GM21619 (cell line): ENCODE measurements around the gene CHIC1.
"Not testable (repeated sequence)": the region's sequence is repeated elsewhere in the genome, so short reads cannot be mapped to it uniquely, and the experiment has no call there.

ENCODE experiments used
- ATAC-seq: cut with Tn5 transposase; IDR thresholded peaks from one replicate; pipeline ENCODE4 v1.9.1; 2021; ENCODE audit not compliant: unreplicated experiment

The CHIC1 gene

DNA sequence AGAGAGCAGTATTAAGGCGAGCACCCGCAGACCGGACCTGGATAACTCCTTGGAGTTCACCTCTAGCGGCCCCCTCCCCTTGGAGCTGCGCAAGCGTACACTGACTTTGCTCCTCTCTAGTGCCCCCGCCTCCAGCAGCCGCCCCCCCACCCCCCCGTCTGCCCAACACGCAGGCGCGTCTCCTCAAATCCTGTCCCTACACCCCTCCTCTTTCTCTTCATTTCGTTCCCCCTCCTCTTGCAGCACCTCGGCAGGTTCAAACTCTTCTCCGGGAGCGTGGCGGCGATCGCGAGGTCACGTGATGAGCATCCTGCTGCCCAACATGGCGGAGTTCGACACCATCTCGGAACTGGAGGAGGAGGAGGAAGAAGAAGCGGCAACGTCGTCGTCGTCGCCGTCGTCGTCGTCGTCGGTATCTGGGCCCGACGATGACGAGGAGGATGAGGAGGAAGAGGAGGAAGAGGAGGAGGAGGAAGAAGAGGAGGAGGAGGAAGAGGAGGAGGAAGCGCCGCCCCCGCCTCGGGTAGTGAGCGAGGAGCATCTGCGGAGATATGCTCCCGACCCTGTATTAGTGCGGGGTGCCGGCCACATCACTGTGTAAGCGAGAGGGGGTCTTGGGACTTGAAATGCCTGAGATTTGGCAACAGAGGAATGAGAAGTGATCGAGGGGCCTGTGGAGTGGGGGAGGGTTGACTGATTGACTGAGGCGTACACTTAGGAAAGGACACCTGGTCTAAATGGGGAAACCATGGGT is at the start of gene CHIC1:
Gene CHIC1 (plus strand): TSS at position 214 of the 754 bp plus-strand sequence. CDS start 88 bp downstream, at position 302.
- ATAC-seq = peak; percentile 65

DNA sequence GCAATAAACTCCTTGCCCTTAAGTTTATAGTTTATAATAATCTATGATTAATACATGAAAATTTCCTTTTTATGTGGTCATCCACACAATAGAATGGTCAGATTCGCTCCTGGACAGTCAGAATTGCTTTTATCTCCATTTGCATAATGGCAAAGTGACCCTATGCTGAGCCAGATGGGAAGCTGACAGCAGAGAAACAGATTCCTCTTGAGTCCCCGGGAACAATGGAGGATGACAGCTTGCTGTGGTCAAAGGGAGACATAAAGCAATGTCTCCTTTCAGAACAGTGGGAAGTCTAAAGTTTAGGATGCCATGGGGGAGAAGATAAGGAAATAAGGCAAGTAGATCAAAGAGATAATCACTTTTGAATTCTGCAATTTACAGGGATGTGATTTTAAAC is 40.2 kb upstream of the CHIC1 start:
- not testable (repeated sequence) for ATAC-seq

DNA sequence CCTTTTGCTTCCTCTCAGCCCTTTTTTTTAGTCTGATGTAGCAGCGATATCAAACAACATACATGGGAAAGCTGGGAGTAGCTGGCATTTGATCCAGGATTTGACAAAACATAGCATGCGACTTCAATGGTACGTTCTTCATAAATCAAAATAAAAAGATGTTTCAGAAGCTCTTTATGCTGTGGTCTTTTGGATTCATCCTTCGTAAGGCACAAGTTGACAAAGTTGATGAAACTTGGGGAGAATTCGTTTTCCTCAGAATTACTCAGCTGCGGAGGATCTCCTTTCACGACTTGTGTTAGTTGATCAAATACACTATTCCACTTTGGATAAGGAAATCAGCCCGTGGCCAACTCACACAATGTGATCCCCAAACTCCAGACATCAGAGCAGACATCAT is 38.1 kb upstream of the CHIC1 start:
- no peak for ATAC-seq

DNA sequence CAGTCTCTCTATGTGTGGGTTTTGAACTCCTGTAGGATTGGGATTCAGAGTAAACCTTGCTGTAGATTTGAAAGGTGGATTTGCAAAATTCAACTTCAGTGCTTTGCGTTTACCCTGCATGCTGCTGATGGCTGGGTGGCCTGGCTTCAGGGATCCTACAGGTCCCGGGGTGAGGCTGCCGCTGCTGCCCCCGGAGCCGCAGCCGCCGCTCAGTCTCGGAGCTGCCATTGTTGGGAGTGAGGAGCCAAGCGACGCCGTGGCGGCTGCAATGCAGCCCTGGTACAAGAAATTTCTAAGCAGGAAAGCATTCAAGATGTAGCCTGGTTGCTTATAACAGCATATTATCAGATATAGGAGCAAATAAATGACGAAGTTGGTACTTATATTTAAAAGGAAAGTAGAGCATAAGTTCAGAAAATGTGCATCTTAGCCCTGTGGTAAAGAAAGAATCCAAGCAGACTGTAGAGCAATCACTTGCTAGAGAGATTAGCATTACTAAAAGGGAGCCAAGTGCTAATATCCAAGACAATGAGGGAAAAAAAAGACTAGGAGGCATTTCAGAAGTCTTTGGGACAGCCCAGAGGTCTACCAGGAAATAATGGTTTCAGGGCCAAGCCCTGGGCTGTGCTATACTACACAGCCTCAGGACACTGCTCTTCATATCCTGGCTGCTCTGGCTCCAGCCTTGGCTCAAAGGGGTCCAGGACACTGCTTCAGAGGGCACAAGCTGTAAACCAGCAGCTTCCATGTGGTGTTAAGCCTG is 36.9 kb upstream of the CHIC1 start:
- no peak for ATAC-seq

DNA sequence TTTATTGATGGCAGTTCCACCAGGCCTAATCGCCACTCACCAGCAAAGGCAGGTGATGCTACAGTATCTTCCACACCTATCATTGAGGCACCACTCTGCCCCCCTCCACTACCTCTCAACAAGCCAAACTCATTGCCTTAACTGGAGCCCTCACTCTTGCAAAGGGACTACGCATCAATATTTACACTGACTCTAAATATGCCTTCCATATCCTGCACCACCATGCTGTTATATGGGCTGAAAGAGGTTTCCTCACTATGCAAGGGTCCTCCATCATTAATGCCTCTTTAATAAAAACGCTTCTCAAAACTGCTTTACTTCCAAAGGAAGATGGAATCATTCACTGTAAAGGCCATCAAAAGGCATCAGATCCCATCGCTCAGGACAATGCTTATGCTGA is 31.3 kb upstream of the CHIC1 start:
- not testable (repeated sequence) for ATAC-seq

DNA sequence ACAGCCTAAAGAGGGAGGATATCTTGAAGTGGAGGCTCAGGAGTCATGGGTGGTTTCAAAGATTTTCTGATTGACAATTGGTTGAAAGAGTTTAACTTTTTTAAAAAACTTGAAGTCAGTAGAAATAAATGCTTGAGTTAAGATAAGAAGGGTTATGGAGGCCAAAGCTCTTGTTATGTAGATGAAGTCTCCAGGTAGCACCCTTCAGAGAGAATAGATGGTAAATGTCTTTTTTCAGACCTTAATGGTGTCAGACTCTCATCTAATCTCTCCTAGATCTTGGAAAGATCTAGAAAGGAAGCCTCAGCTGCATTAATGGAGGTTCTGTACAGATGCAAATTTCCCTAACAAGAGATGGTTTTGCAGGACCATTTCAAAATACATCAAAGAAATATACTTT is 6.8 kb upstream of the CHIC1 start:
- no peak for ATAC-seq

DNA sequence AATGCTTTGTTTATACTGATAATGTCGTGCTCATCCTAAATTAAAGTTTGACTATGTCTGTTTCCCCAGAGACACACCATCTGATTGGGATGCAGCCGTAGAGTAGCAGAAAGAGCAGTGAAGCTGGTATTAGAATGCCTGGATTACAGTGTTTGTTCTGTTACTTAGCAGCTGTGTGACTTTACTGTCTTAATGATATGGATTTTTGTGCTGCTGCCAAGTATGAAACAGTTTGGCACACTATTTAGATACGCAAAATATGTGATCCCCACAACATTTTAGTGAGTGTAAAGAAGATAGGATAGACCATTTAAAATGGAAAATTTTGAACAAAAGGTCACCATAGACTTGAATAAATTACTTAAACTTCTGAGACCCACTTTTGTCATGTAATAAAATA is 1.2 kb upstream of the CHIC1 start:
- no peak for ATAC-seq

DNA sequence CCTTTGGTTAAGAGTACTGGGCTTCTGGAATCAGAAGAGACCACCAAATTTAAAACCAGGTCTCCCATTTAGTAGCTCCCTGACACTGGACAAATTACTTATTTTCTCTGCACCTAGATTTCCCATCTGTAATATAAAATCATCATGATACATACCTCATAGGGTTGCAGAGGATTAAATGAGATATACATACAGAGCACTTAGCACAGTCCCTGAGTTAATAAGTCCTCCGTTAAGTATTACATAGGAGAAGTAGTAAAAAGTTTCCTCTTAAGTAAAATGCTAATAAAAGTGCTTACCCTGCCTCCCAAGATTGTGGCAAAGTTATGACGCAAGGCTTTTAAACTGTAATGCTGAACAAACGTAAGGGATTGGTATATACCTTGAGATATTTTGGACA is 539 bp upstream of the CHIC1 start:
- peak; percentile 12 for ATAC-seq

DNA sequence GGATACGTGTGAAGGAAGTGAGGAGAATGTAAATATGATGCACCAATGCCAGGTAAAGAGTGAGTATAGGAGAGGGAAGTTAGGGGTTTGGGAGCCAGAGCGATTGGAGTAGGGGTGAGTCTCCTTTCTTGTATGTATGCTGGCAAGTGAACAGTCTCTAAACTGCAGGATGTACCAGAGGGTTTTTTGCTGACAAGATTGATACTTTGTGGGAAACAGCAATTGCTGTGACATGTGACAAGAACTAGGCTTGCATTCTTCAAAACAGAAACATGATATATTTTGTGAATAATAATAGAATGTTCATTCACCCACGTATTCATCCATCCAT is 706 bp downstream of the CHIC1 start:
- ATAC-seq = peak; percentile 35

DNA sequence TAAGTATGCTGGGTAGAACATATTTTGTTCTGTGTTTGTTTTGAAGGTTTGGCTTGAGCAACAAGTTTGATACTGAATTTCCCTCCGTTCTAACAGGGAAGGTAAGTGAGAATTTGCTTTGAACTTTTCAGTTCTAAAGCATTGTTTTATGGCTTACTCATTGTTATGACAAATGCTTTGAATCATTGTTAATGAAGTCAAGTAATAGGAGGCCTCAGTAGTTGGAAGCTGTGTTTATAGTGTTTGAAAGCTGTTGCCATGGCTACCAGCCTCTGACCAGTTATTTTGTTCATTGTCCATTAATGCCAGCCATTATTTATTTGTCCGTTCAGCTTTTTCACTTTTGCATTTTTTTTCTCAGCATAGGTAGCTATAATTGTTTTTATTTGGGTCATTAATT is 14.4 kb downstream of the CHIC1 start:
- ATAC-seq = no peak

DNA sequence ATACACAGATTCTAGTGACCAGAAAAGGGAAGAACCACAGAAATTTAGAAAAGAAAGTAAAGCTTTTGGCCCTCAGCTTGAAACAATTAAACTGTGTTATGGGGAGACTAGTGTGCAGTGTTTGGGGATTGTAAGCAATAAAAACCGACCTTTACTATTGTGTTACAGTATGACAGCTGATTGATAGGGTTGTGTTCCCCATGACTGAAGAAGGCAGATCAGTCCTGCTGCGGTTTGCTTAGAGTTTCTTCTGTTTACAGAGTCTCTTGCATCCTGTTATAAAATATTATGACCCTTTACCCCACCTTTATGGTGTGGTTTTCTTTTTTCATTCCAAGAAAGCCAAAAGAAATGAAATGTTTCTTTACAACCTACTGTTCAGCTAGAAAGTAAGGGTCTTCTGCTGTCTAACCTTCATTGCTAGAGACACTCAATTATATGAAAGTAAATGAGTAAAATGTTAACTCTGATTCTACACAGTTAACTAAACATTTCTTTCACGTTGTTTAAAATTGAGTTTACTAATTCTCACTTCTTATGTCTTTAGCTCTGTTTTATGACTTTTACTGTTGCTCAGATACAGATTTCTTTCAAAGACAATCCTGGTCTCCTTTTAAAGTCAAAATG is 18.1 kb downstream of the CHIC1 start:
- no peak for ATAC-seq

DNA sequence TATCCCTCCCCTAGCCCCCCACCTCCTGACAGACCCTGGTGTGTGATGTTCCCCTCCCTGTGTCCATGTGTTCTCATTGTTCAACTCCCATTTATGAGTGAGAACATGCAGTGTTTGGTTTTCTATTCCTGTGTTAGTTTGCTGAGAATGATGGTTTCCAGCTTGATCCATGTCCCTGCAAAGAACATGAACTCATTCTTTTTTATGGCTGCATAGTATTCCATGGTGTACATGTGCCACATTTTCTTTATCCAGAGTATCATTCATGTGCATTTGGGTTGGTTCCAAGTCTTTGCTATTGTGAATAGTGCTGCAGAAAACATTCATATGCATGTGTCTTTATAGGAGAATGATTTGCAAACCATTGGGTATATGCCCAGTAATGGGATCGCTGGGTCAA is 34.8 kb downstream of the CHIC1 start:
- not testable (repeated sequence) for ATAC-seq

DNA sequence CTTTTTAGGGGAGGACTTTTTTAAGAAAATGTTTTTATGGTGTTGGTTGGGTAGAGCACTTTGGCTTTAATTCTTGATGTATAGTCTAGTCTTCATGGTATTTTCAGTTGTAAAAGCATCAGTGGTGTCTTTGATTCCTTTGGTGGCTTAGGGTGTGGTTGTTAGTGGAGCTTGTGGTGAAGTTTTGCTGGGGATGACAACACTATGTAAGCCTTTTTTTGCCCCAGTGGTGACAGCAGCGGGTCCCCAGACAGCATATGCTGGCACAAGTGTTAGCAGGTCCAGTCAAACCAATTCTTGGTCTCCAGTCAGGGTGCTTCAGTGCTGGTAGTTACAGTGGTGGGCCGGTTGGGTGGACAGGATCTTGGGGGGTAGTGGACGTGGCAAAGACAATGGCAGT is 52.0 kb downstream of the CHIC1 start:
- ATAC-seq = no peak

DNA sequence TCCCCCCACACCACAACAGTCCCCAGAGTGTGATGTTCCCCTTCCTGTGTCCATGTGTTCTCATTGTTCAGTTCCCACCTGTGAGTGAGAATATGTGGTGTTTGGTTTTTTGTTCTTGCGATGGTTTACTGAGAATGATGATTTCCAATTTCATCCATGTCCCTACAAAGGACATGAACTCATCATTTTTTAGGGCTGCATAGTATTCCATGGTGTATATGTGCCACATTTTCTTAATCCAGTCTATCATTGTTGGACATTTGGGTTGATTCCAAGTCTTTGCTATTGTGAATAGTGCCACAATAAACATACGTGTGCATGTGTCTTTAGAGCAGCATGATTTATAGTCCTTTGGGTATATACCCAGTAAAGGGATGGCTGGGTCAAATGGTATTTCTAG is 78.7 kb downstream of the CHIC1 start:
- not testable (repeated sequence) for ATAC-seq

DNA sequence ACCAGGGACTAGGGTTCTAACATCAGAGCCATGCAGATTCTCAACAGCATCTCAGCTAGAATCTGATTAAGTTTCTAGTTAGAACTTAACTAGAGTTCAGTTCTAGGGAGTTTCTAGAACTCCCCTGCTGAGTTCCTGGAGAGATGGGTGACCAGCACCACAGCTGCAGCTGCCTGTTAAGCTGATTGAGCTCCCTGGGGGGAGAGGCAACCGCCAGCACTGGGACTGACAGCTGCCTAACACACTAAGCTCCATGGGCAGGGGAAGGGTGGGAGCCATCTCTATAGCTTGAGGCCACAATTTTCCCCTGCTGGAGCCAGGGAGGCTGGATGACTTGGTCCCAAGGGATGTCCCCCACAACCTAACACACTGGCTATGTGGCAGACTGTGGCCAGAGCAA is 84.2 kb downstream of the CHIC1 start:
- peak; percentile 66 for ATAC-seq

DNA sequence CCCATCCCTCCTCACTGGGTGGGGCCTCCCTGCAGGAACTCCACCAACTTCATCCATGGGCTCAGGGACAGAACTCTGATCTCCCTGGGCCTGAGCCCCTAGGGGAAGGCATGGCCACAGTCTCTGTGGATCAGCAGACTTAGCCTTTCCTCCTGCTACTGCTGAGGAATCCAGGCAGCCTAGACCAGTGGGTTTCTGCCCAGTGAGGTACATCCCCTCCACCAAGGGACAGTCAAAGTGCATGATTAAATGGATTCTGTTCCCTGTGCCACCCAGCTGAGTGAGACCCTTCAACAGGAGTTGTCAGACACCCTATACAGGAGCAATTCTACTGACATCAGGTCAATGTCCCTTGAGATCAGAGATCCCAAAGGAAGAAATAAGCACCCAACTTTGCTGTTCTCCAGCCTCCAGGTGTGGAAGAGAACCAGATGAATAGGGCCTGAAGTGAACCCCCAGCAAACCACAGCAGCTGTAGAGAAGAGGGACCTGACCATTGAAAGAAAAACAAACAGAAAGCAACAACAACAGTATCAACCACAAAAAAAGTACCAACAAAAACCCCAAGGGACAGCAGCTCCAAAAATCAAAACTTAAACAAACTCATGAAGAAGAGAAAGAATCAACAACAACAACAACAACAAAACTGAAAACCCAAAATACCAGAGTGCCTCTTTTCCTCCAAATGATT is 84.8 kb downstream of the CHIC1 start:
- peak; percentile 51 for ATAC-seq

DNA sequence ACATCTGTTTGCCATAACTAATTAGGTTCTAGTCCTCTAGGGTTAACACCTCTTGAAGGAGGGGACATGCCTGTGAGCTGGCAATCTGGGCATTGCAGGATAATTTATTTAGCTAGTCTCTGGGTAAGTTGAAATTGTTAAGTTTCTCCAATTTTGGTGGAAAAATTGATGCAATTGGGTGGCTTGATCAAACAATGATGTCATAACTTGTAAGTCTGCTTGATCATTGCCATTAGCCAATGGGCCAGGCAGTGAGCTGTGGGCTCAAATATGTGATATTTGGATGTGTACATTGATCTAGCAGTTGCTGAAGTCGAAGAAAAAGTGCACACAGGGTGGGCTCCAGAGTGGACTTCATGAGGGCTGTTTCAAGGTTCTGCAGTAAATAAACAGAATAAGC is 98.3 kb downstream of the CHIC1 start:
- not testable (repeated sequence) for ATAC-seq

DNA sequence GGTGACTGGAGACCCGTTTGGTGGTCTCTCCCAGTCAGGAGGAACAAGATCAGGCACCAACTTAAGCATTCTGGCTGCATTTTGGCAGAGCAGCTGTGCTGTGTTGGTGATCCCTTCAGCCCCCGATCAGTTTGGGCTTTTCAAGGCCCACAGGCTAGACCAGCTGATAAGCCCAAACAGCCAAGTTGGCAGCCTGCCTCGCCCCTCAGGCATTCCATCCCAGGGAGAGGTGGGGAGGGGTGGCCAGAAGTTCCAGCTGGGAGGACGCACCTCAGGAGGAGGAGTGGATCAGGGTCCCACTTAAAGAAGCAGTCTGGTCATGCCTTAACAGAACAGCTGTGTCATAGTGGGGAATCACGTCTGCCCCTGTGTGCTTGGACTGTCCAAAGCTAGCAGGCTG is 105.8 kb downstream of the CHIC1 start:
- no peak for ATAC-seq

DNA sequence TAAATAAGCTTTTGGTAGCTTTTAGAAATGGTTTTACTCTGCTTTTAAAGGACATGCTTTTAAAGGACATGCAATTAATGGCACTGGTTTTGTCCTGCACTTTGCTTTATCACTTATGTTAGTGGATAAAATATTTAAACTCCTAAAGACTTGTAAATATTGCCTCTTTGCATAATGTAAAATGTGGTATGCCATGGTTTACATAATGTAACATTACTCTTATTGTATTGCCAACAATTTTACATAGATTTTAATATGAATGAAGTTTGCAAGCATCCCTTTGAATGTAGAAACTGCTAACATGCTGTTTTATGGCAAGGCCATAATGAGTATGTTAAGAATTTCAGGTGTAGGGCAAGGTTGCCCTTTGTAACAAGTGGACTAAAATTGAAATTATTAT is 118.4 kb downstream of the CHIC1 start:
- no peak for ATAC-seq

DNA sequence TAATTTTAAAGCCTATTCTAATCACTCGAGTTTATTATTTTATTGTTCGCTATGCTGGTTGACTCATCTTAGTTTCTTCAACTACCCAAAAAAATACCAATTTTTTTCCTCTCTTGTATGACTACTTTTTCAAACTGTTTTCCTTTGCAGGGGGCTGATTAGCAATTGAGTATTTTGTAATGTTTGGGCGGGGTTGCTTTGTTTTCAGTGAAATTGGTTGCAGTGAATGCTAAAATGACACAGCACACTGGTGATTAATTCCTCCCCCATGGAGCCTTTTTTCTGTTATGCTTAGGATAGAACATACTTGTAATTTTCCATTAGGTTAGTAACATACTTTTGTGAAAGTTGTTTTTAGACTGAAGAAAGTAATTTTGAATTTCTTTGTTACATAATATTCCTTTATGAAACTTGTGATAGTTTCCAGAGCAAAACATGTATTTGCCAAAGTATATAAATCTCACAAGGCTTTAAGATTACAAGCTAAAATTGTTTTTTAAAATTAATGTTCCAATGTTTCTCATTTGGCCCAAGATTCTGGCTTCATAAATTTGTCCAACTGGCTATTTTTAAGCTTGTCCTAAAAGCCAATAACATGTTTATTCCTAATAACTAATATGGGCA is 120.4 kb downstream of the CHIC1 start:
- no peak for ATAC-seq

DNA sequence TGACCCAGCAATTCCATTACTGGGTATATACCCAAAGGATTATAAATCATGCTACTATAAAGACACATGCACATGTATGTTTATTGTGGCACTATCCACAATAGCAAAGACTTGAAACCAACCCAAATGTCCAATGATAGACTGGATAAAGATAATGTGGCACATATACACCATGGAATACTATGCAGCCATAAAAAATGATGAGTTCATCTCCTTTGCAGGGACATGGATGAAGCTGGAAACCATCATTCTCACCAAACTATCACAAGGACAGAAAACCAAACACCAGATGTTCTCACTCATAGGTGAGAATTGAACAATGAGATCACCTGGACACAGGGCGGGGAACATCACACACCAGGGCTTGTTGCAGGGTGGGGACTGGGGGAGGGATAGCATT is 144.0 kb downstream of the CHIC1 start:
- ATAC-seq = not testable (repeated sequence)
